Astrocyte of the spinal cord (primary cell): ENCODE measurements around the gene ANTXR1.
A peak's percentile ranks its signal among the peaks of the same experiment; 100 is the strongest.

Source experiments
- DNase-seq: peaks from one replicate; pipeline ENCODE4 v3.0.0; 2011; ENCODE audit warnings: low read depth, low spot score
- H3K4me3 ChIP-seq: 2 replicates; pipeline ENCODE4 v1.5.1; 2011; ENCODE audit warnings: low read depth, mild to moderate bottlenecking, low read length, moderate library complexity
- CTCF ChIP-seq: IDR thresholded peaks from 2 replicates; pipeline ENCODE4 v1.5.1; 2012; ENCODE audit warnings: low read depth, mild to moderate bottlenecking, low read length, inconsistent platforms
- in situ Hi-C: cut with HindIII; loops from 2 replicates; pipeline ENCODE4 v1.10.0; 2017; ENCODE audit warnings: low sequenced_read_pairs

ANTXR1 gene

GRCh38 chr2:69053416-69053965 is 40.5 kb downstream of the ANTXR1 start:
- in situ Hi-C loops = no loop called here
- no peak overlapping the region for H3K4me3 ChIP-seq
- peak; percentile 25 for DNase-seq
- no peak for TF ChIP-seq CTCF

- no peak for TF ChIP-seq CTCF
- DNase-seq = peak; percentile 70
- in situ Hi-C loops = no loop called here
- no peak overlapping the region for H3K4me3 ChIP-seq
These were observed 41.5 kb downstream of the ANTXR1 start for GRCh38 chr2:69054431-69054830.

- in situ Hi-C loops = no loop called here
- DNase-seq = no peak
- no peak for TF ChIP-seq CTCF
These were observed 42.9 kb downstream of the ANTXR1 start for GRCh38 chr2:69055688-69056470.

GRCh38 chr2:69057660-69058059 is 44.7 kb downstream of the ANTXR1 start:
- peak; percentile 79 for DNase-seq
- TF ChIP-seq CTCF = no peak
- no peak overlapping the region for H3K4me3 ChIP-seq
- in situ Hi-C loops = no loop called here

More at GRCh38 chr2:69055688-69056470, 42.9 kb downstream of the ANTXR1 start:
- H3K4me3 ChIP-seq = no peak overlapping the region

GRCh38 chr2:69059731-69060290 is 46.8 kb downstream of the ANTXR1 start:
- peak; percentile 38 for DNase-seq
- in situ Hi-C loops = no loop called here
- no peak overlapping the region for H3K4me3 ChIP-seq
- TF ChIP-seq CTCF = no peak

GRCh38 chr2:69060938-69061501 is 48.0 kb downstream of the ANTXR1 start:
- in situ Hi-C loops = no loop called here
- no peak overlapping the region for H3K4me3 ChIP-seq
- no peak for DNase-seq
- TF ChIP-seq CTCF = no peak
